B cell (primary cell): ENCODE data around the gene TRNT1. TPM values are rescaled to one million over a fixed set of nuclear protein-coding genes. Genes with fewer than 3 reads are reported as not detected.

Experiments used
- ATAC-seq: fragments of 200-7000 bp; cut with Tn5 transposase; one replicate; pipeline ENCODE4 v1.10.0; 2021; ENCODE audit warnings: low read depth, mild to moderate bottlenecking, moderate number of reproducible peaks, moderate library complexity
- CTCF ChIA-PET: fragments of 350-600 bp; sonication (Branson Sonifier 250); formaldehyde crosslinking; loops from one replicate; lab custom pipeline; 2021; ENCODE audit warnings: antibody characterized with exemption, inconsistent platforms; lab: Charles Lee
- POLR2A ChIA-PET: fragments of 350-600 bp; sonication (Branson Sonifier 250); formaldehyde crosslinking; loops from one replicate; lab custom pipeline; 2021; ENCODE audit warnings: antibody characterized with exemption; lab: Charles Lee
- DNase-seq: peaks from one replicate; pipeline ENCODE4 v3.0.0; 2013
- H2AFZ ChIP-seq: 2 replicates; pipeline ENCODE4 v1.6.1; 2012; ENCODE audit warnings: mild to moderate bottlenecking, low read depth, low read length; ENCODE audit not compliant: insufficient read depth, poor library complexity, severe bottlenecking
- H3K27ac ChIP-seq, 2 donors: 1 replicate in 1 of 2; 2 replicates in 1 of 2; pipeline ENCODE4 v1.5.1; 2012 to 2013; ENCODE audit warnings: low read length in 2 of 2, mild to moderate bottlenecking in 2 of 2, moderate library complexity in 1 of 2
- H3K27me3 ChIP-seq, 4 experiments: fragments of 200-600 bp in 1 of 4; sonication (generic) in 1 of 4; replicated peaks in 1 of 4; 1 replicate in 2 of 4; 2 replicates in 2 of 4; pipeline versions ENCODE4 v1.6.1 to v1.7.0; 2013 to 2016; ENCODE audit warnings: low read length in 3 of 4, mild to moderate bottlenecking in 2 of 4, mixed read lengths in 1 of 4, moderate library complexity in 1 of 4; ENCODE audit not compliant: insufficient read depth in 4 of 4, control insufficient read depth in 3 of 4; ENCODE audit errors: control extremely low read depth in 1 of 4
- H3K36me3 ChIP-seq, 2 experiments: replicated peaks in 1 of 2; 1 replicate in 1 of 2; 2 replicates in 1 of 2; pipeline versions ENCODE4 v1.6.1 to v1.7.1; 2013; ENCODE audit warnings: low read length in 1 of 2; ENCODE audit not compliant: insufficient read depth in 2 of 2, control insufficient read depth in 1 of 2; ENCODE audit errors: control extremely low read depth in 1 of 2, extremely low read depth in 1 of 2
- H3K4me1 ChIP-seq, 2 donors: fragments of 200-600 bp in 1 of 2; sonication (generic) in 1 of 2; 1 replicate in 1 of 2; 2 replicates in 1 of 2; pipeline versions ENCODE4 v1.5.1 to v1.6.1; 2013 to 2017; ENCODE audit warnings: low read length in 2 of 2; ENCODE audit not compliant: control insufficient read depth in 2 of 2, insufficient read depth in 2 of 2
- H3K4me2 ChIP-seq: replicated peaks from 2 replicates; pipeline ENCODE3; 2012; ENCODE audit warnings: mild to moderate bottlenecking, low read depth, low read length; ENCODE audit not compliant: poor library complexity, severe bottlenecking
- H3K4me3 ChIP-seq, 5 experiments: fragments of 200-600 bp in 1 of 5; sonication (generic) in 1 of 5; 1 replicate in 3 of 5; 2 replicates in 2 of 5; pipeline versions ENCODE4 v1.5.1 to v1.7.0; 2011 to 2016; ENCODE audit warnings: low read length in 4 of 5, mild to moderate bottlenecking in 4 of 5, low read depth in 2 of 5, control low read depth in 1 of 5, moderate library complexity in 1 of 5; ENCODE audit not compliant: insufficient read depth in 1 of 5; ENCODE audit errors: control extremely low read depth in 1 of 5, extremely low read depth in 1 of 5
- H3K79me2 ChIP-seq: fragments of 200-600 bp; sonication (generic); one replicate; pipeline ENCODE4 v1.6.0; 2016; ENCODE audit warnings: low read length; ENCODE audit not compliant: control insufficient read depth, insufficient read depth
- H3K9ac ChIP-seq: fragments of 200-600 bp; sonication (generic); 2 replicates; pipeline ENCODE4 v1.6.1; 2017; ENCODE audit warnings: mild to moderate bottlenecking, low read length, moderate library complexity
- H3K9me3 ChIP-seq, 3 donors: one replicate each; pipeline versions ENCODE4 v1.6.1 to v1.7.1; 2013; ENCODE audit warnings: low read length in 2 of 3; ENCODE audit not compliant: control insufficient read depth in 2 of 3, insufficient read depth in 1 of 3; ENCODE audit errors: control extremely low read depth in 1 of 3
- H4K20me1 ChIP-seq: 2 replicates; pipeline ENCODE4 v1.6.0; 2012; ENCODE audit warnings: mild to moderate bottlenecking, low read length; ENCODE audit not compliant: insufficient read depth, control insufficient read depth, poor library complexity, severe bottlenecking
- H3K27ac Mint-ChIP-seq: one replicate; pipeline ENCODE4 v1.8.0; 2021; ENCODE audit warnings: mixed read lengths
- H3K27me3 Mint-ChIP-seq: one replicate; pipeline ENCODE4 v1.8.0; 2021; ENCODE audit warnings: mixed read lengths
- H3K4me1 Mint-ChIP-seq: one replicate; pipeline ENCODE4 v1.8.0; 2021; ENCODE audit warnings: mixed read lengths
- H3K4me3 Mint-ChIP-seq: one replicate; pipeline ENCODE4 v1.8.0; 2021; ENCODE audit warnings: mixed read lengths
- H3K9me3 Mint-ChIP-seq: one replicate; pipeline ENCODE4 v1.8.0; 2022; ENCODE audit warnings: mixed read lengths; ENCODE audit not compliant: insufficient read depth
- EZH2 ChIP-seq: IDR thresholded peaks from 2 replicates; pipeline ENCODE4 v1.6.1; 2012; ENCODE audit warnings: borderline replicate concordance, low read depth, mild to moderate bottlenecking, moderate library complexity, low read length; ENCODE audit not compliant: insufficient read depth, poor library complexity, severe bottlenecking
- WGBS: methylation state at CpG from one replicate; pipeline ENCODE4 v1.1.5; 2013; ENCODE audit warnings: missing lambda C conversion rate; ENCODE audit not compliant: insufficient coverage; 5-methylcytosine and 5-hydroxymethylcytosine counted together
- intact Hi-C: fragments of 100-400 bp; cut with micrococcal nuclease; formaldehyde crosslinking; loops from one replicate; pipeline ENCODE4 v1.10.0; 2022
- polyA plus RNA-seq: library from polyadenylated mRNA; depleted of rRNA; stranded (reverse); fragments of >200 nt; gene quantifications from 2 replicates; pipeline ENCODE4 v1.2.3, GENCODE V29; 2012
- total RNA-seq, 2 donors: library from RNA; stranded (reverse); fragments of 120-200 nt in 1 of 2; gene quantifications; 1 replicate in 1 of 2; 2 replicates in 1 of 2; pipeline versions ENCODE4 v1.2.3 to v1.2.4, GENCODE V29; 2013 to 2022
- TF ChIP-seq, protein P1 (sequence below): fragments of 200-600 bp; IDR thresholded peaks from one replicate; pipeline ENCODE4 v1.8.0; 2022; ENCODE audit warnings: antibody characterized with exemption, mild to moderate bottlenecking

TRNT1 gene
- total and polyA plus RNA-seq, 2 donors (not counting 1 experiment from before 2014, with no cell fraction given): 4.5 to 40.6 TPM

DNA sequence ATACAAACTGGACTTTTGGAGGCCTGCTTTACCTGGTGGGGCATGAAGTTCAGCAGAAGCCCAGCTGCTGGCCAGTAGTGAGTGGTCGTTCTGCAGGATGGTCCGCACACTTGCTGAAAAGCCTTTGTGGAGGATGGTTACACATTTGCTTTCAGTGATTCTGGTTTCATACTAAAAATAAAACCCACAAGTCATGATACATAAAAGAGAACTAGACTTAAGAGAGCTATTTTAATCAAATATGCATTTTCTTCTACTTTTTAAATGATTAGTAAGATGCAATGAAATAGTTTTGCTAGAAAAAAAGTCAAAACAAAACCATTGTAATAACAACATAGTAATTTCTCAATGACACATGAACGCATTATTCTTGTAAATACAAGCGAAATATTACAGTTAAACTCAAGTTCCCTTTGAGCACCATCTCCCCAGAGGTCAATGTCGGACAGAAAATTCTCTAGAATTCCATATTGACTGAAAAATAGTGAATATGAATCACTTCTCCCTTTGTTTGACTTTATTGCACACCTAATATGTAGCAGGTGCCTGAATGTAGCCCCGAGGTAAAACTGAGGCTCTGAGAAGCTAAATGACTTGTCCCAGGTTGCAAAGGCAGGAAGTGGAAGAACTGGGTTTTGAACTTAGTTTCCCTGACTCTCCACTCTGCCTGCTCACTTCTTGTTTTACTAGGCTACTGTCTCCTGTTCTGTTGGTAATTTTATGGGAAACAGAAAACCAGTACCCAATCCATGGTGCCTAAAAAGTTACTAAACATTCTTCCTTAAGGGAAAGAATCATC lies 24.9 kb upstream of the TRNT1 start:
- Histone ChIP-seq H4K20me1 (no peaks in the 10 kb centered on the region), H3K9ac (no peak overlapping the region), H3K4me3 (no peak overlapping the region), H3K27ac (no peak overlapping the region), H3K79me2 (no peaks in the 10 kb centered on the region), H3K4me1 (peaks cover 12 to 38% of the 10 kb centered on the region in 2 donors), H3K27me3 (no peaks in the 10 kb centered on the region), H2AFZ (no peak overlapping the region), H3K4me2 (no peak overlapping the region), H3K36me3 (no peaks in the 10 kb centered on the region), H3K9me3 (peaks cover 0 to 1% (median 0%) of the 10 kb centered on the region in 3 donors)
- Mint-ChIP-seq H3K4me3 (no peak overlapping the region), H3K27me3 (peaks cover 4% of the 10 kb centered on the region), H3K9me3 (no peaks in the 10 kb centered on the region), H3K4me1 (peaks cover 18% of the 10 kb centered on the region), H3K27ac (no peak overlapping the region)
- WGBS: 55% methylated on average over 2 of the region's 6 CpGs
- TF ChIP-seq, protein P1, sequence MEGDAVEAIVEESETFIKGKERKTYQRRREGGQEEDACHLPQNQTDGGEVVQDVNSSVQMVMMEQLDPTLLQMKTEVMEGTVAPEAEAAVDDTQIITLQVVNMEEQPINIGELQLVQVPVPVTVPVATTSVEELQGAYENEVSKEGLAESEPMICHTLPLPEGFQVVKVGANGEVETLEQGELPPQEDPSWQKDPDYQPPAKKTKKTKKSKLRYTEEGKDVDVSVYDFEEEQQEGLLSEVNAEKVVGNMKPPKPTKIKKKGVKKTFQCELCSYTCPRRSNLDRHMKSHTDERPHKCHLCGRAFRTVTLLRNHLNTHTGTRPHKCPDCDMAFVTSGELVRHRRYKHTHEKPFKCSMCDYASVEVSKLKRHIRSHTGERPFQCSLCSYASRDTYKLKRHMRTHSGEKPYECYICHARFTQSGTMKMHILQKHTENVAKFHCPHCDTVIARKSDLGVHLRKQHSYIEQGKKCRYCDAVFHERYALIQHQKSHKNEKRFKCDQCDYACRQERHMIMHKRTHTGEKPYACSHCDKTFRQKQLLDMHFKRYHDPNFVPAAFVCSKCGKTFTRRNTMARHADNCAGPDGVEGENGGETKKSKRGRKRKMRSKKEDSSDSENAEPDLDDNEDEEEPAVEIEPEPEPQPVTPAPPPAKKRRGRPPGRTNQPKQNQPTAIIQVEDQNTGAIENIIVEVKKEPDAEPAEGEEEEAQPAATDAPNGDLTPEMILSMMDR: no peak
- TF ChIP-seq EZH2: no peak
- ChIA-PET CTCF (no interaction called here), POLR2A (no interaction called here)
- no peak for DNase-seq
- ATAC-seq: no peak
- intact Hi-C loops: no loop called here

DNA sequence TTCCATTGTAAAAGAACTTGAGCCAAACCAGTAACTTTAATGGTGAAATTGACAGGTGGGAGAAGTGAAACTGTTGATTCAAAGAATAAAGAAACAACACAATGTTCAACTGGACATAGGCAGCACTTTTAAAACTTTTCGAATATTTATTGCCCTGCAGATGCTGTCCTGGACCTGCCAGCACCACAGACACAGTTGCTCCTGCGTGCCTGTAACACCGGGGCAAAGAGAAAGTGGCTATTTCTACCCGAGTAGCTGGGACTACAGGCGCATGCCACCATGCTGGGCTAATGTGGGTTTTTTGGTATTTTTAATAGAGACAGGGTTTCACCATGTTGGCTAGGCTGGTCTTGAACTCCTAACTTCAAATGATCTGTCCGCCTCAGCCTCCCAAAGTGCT lies 24.0 kb upstream of the TRNT1 start:
- Mint-ChIP-seq H3K4me1 (peaks cover 22% of the 10 kb centered on the region), H3K9me3 (no peaks in the 10 kb centered on the region), H3K27ac (no peak overlapping the region), H3K27me3 (no peaks in the 10 kb centered on the region), H3K4me3 (no peak overlapping the region)
- Histone ChIP-seq H3K9me3 (peaks cover 0 to 1% (median 0%) of the 10 kb centered on the region in 3 donors), H3K4me3 (no peak overlapping the region), H3K27me3 (no peaks in the 10 kb centered on the region), H2AFZ (no peak overlapping the region), H3K79me2 (no peaks in the 10 kb centered on the region), H3K4me2 (no peak overlapping the region), H3K9ac (no peak overlapping the region), H4K20me1 (no peaks in the 10 kb centered on the region), H3K27ac (no peak overlapping the region), H3K36me3 (no peaks in the 10 kb centered on the region), H3K4me1 (peaks cover 15 to 31% of the 10 kb centered on the region in 2 donors)
- intact Hi-C loops: no loop called here
- no peak for ATAC-seq
- TF ChIP-seq, protein P1: no peak
- TF ChIP-seq EZH2: no peak
- 96% methylated on average over 4 of the region's 6 CpGs for WGBS
- CTCF ChIA-PET: no interaction called here
- POLR2A ChIA-PET: no interaction called here
- DNase-seq: no peak
